HS-27A (cell line): ENCODE data around the gene STMND1.
"Not testable (repeated sequence)": the region's sequence is repeated elsewhere in the genome, so short reads cannot be mapped to it uniquely, and the experiment has no call there.

Experiments used
- DNase-seq: peaks from one replicate; pipeline ENCODE4 v3.0.0-alpha.2; 2012; ENCODE audit warnings: low read depth, missing footprints

The STMND1 gene

DNA sequence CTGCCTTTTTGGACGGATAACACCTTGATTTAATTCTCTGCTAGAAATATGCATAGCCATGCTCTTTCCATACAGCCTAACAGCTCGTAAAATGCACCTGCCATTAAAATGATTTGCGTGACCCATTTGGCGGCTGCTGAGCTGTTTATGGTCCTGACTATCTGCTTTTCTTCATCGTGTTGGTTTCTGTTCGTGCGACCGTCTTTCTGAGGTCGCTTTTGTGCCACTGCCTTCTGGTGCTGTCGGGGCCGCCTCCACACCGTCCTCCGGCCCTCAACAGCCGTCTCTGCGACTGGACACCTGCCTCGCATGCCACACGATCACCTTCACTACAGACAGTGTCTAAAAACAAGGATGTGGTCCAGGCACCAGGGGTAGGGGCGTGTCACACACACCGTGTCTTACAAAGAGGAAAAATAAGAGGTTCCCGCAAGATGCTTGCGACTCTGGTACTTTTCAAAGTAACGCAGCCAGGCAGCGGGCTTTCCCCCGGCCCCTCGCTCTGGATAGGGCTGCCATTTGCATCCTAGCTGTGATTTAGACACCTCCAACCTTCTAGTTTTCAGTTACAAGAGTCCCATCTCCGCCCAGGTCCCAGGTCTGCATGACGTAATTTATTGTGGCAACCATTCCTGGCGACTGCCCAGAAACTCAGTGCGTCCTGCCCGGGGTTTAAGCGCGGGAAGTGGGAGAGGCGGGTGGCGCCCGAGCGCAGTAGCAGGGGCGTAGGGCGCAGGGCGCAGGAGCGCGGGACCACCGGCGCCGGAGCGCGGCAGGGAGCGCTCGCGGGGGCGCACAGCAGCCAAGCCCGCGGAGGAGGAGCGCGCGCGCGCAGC lies at the start of gene STMND1:
STMND1 (plus strand) TSS at position 629 of the 836 bp plus-strand sequence. CDS start 208 bp downstream, outside the sequence.
- DNase-seq = no peak

GRCh38 chr6:17054647-17055046 lies 47.2 kb upstream of the STMND1 start:
- no peak for DNase-seq

- DNase-seq = no peak
These were observed 44.5 kb upstream of the STMND1 start for GRCh38 chr6:17057322-17057721.

- DNase-seq = no peak
These were observed 43.3 kb upstream of the STMND1 start for GRCh38 chr6:17058550-17058949.

GRCh38 chr6:17059022-17059421 lies 42.8 kb upstream of the STMND1 start:
- DNase-seq = no peak

DNA sequence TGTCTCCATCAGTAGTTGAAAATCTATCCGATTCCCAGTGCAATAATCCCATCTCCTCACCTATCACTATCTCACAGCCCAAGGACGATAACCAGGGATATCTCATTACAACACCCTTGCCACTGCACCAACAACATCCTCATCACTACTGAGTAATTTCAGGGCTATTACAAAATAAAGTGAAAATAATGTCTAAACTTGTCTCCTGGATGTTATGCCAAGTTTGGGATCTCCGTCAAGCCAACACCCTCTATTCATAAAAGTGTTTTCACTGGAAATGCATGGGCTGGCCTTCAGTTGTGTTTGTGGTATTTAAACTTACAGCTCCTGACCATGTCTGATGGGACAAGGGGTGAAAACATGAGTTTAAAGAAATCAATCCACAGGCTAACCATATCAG lies 42.0 kb upstream of the STMND1 start:
- no peak for DNase-seq

DNA sequence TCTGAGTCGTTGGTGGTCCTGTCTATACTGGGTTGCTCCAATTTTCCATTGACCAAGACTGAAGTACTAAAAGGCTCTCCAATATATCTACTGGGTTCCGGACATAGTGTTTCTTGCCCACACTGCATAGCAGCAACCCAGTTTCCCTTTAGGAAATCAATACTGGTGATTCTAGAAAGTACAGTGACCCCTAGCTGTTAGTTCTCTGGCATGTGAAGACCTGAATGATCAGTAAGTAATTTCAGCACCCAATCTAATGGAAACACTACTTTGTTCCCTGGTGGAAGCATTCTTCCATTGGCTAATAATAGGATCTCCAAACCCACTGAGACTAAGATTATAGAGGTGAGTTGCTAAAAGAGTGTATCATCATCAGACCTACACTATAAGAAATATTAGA lies 40.8 kb upstream of the STMND1 start:
- DNase-seq = no peak

GRCh38 chr6:17062871-17063440 lies 38.9 kb upstream of the STMND1 start:
- DNase-seq = no peak

DNA sequence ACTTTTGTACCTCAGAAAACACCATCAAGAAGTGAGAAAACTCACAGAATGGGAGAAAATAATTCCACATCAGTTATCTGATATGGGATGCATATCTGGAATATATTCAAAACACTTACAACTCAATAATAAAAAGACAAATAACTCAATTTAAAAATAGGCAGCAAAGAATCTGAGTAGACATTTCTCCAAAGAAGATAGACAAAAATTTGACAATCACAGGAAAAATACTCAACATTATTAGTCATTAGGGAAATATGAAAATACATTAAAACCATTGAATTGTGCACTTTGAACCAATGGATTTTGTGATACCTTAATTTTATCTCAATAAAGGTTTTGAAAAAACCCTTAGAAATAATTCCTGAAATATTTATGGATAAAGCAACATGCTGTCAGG lies 36.9 kb upstream of the STMND1 start:
- DNase-seq = peak; percentile 31

GRCh38 chr6:17066610-17067009 lies 35.2 kb upstream of the STMND1 start:
- no peak for DNase-seq

DNA sequence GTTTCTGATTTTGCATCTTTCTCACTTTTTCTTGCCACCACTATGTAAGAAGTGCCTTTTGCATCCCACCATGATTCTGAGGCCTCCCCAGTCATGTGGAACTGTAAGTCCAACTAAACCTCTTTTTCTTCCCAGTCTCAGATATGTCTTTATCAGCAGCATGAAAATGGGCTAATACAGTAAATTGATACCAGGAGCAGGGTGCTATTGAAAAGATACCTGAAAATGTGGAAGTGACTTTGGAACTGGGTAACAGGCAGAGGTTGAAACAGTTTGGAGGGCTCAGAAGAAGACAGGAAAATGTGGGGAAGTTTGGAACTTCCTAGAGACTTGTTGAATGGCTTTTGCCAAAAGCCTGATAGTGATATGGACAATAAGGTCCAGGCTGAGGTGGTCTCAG lies 32.9 kb upstream of the STMND1 start:
- DNase-seq = not testable (repeated sequence)

GRCh38 chr6:17070400-17070799 lies 31.4 kb upstream of the STMND1 start:
- not testable (repeated sequence) for DNase-seq

- DNase-seq = not testable (repeated sequence)
These were observed 28.3 kb upstream of the STMND1 start for GRCh38 chr6:17073596-17073995.

GRCh38 chr6:17081273-17081672 lies 20.6 kb upstream of the STMND1 start:
- no peak for DNase-seq

DNA sequence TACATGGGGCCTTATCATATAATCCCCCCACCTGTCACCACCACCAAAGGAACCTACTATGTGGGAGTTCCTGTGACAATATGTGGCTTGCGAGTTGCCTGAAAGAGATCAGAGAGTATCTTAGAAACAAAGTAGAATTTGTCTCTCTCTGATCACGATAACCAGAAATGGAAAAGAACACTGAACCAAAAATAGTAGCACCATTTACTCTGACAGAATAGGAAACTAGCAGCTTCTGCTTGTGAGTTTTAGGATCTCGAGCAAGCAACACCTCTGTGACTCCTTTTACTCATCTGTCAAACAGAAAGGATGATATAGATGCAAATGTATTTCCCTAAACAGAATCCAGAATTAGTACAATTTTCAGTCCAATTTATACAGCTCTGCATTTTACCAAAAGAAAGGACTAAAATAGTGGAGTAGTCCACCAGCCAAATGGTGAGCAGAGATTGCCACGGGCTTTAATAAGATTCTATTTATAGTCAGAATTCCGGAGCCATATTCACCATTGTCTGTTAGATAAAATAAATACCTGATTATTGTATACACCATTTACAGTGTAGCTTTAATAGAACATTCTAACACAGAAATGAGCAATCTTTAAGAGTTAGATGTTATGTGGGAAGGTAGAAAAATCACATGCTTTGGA lies 19.9 kb upstream of the STMND1 start:
- no peak for DNase-seq

DNA sequence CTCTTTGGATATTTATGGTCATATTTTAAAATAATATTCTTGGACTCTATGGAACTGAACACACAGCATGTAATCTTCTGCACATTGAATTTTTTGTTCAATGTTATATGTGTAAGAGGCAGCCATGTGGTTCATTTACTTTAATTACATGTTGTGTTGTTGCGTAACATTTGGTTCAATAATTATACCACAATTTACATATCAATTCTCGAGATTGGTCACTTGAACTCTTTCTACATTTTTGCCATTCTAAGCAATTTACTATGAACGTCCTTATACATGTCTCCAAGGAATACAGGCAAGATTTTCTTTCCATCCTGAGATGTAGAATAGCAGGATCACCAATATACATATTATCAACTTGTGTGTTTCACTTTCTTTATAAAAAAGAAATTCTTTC lies 18.5 kb upstream of the STMND1 start:
- DNase-seq = no peak

DNA sequence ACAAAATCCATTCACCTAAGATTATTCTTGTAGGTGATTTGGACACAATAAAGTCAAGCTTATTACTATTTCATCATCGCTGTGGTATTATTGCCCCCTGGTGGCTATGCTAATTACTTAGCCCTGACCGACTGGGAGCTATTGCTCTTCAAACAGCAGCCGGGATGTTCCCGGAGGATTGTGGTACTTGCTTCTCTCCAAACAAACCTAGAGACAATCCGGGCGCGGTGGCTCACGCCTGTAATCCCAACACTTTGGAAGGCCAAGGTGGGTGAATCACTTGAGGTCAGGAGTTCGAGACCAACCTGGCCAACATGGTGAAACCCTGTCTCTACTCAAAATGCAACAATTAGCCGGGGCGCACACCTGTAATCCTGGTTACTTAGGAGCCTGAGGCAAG lies 15.4 kb upstream of the STMND1 start:
- peak; percentile 66 for DNase-seq

GRCh38 chr6:17088091-17088611 lies 13.7 kb upstream of the STMND1 start:
- no peak for DNase-seq

DNA sequence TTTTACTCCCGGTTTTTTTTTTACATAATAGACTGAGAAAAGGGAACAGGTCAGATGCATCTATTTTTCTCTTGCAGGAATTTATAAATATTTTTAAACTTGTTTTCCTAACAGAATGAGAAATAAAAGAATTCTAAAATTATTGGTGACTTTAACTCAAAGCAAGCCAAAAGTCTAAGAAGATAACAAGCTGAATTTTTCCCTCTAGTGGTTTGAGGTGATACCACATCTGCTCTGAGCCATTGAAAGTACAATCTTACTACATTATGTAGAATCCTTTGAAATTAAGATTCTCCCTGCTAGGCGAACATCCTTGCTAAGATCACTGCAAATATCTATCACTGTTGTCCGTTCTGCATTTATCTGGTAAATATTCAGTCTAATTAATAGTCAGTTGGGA lies 10.7 kb upstream of the STMND1 start:
- DNase-seq = no peak

DNA sequence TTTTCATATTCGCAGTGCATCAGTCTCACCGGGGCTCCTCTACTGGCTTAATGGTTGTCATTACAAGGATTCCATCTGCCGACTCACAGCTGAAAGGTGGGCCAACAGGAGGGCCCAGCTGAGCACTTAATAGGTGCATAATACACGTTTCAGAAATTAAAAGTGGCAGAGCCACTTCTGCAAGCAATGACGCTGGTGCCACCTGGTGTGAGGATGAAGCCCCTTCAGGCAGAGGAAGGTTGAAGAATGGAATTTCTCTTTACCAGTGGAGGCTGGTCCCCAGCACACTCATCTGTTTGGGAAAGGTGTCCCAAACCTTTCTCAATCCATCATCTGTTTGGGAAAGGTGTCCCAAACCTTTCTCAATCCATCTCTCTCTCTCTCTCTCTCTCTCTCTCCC lies 8.2 kb upstream of the STMND1 start:
- DNase-seq = no peak

DNA sequence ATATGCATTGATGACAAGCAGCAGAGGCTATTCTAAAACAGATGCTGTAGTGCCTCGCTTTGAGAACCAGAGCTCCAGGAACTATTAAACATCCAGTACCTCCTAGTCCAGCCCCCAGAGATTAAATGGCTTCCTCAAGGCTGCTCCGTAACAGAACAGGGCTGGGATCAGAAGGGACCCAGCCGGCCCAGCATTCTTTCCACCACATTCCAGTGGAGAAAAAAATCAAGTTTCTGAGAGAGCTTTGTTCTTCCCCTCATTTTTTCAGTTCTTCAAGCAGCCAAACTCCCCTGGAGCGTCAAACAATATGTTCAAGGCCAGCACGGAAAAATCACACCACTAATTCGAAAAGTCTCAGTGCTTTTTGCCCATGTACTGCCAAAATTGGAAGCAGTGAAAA lies 5.8 kb upstream of the STMND1 start:
- no peak for DNase-seq

GRCh38 chr6:17096652-17097051 lies 5.2 kb upstream of the STMND1 start:
- DNase-seq = no peak

DNA sequence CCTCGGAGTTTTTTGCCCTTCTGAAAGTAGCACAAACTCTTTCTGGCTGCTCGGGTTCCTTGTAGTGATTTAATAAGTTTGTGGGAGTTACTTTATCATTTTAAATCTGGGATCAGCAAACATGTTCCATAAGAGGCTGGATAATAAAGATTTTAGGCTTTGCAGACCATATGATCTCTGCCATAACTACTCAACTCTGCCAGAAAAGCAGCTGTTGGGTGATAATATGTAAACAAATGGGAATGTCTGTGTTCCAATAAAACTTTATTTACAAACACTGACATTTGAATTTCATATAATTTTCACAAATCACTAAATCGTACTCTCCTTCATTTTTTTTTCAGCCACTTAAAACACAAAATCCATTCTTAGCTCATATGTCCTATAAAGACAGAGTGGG lies 3.9 kb upstream of the STMND1 start:
- DNase-seq = no peak
